ENCODE measurements around the gene ITIH1.

GRCh38 chr3:52743152-52743551, 34.2 kb upstream of the ITIH1 start:
- no peak for TF ChIP-seq CTCF (IDR thresholded peaks at IDR 0.05)
- no peak for TF ChIP-seq POLR2A (IDR thresholded peaks at IDR 0.05)

Data from sigmoid colon (tissue), 3 donors.